Neural cell (in vitro differentiated cells): ENCODE results near the gene WASHC4. TPM values are rescaled to one million over a fixed set of nuclear protein-coding genes. Genes with fewer than 3 reads are reported as not detected.

ENCODE experiments used
- H2AFZ ChIP-seq: fragments of 200-600, 300-800 bp; sonication (generic), shearing (Covaris generic); 2 replicates; pipeline ENCODE4 v1.6.0; 2014; ENCODE audit warnings: low read depth, mild to moderate bottlenecking, antibody characterized with exemption, low read length, moderate library complexity
- H3F3A ChIP-seq: fragments of 200-600 bp; shearing (Covaris generic); 2 replicates; pipeline ENCODE4 v1.6.1; 2016; ENCODE audit warnings: mild to moderate bottlenecking, moderate library complexity, mixed read lengths, antibody characterized with exemption, low read length; ENCODE audit not compliant: insufficient read depth, poor library complexity, severe bottlenecking
- H3K27ac ChIP-seq: fragments of 200-600, 300-800 bp; sonication (generic), shearing (Covaris generic); 2 replicates; pipeline ENCODE4 v1.5.1; 2014; ENCODE audit warnings: mild to moderate bottlenecking, low read length, moderate library complexity
- H3K27me3 ChIP-seq: fragments of 300-800, 200-600 bp; sonication (generic), shearing (Covaris generic); 2 replicates; pipeline ENCODE4 v1.6.0; 2014; ENCODE audit warnings: mild to moderate bottlenecking, low read depth, low read length, moderate library complexity; ENCODE audit not compliant: insufficient read depth
- H3K36me3 ChIP-seq: fragments of 300-800, 200-600 bp; sonication (generic), shearing (Covaris generic); 2 replicates; pipeline ENCODE4 v1.5.1; 2014; ENCODE audit warnings: mild to moderate bottlenecking, antibody characterized with exemption, low read length, moderate library complexity; ENCODE audit not compliant: insufficient read depth
- H3K4me2 ChIP-seq: fragments of 300-800, 200-600 bp; sonication (generic), shearing (Covaris generic); 2 replicates; pipeline ENCODE4 v1.6.0; 2014; ENCODE audit warnings: mild to moderate bottlenecking, low read length
- H3K4me3 ChIP-seq: fragments of 300-800, 200-600 bp; sonication (generic), shearing (Covaris generic); 2 replicates; pipeline ENCODE4 v1.5.1; 2014; ENCODE audit warnings: mild to moderate bottlenecking, low read length, moderate library complexity
- H3K79me2 ChIP-seq: fragments of 200-600 bp; shearing (Covaris generic); replicated peaks from 2 replicates; pipeline ENCODE4 v1.6.0; 2014; ENCODE audit warnings: mild to moderate bottlenecking, low read length, moderate library complexity; ENCODE audit not compliant: insufficient read depth
- H3K9ac ChIP-seq: fragments of 300-800, 200-600 bp; sonication (generic), shearing (Covaris generic); 2 replicates; pipeline ENCODE4 v1.6.1; 2016; ENCODE audit warnings: mild to moderate bottlenecking, low read length, mixed read lengths
- H3K9me2 ChIP-seq: fragments of 200-600 bp; shearing (Covaris generic); 2 replicates; pipeline ENCODE4 v1.6.1; 2016; ENCODE audit warnings: mild to moderate bottlenecking, low read length, mixed read lengths; ENCODE audit not compliant: insufficient read depth
- H3K9me3 ChIP-seq: fragments of 200-600, 300-800 bp; sonication (generic), shearing (Covaris generic); 2 replicates; pipeline ENCODE4 v1.6.1; 2016; ENCODE audit warnings: mild to moderate bottlenecking, mixed run types, low read length, moderate library complexity, mixed read lengths
- H4K20me1 ChIP-seq: fragments of 200-600 bp; shearing (Covaris generic); 2 replicates; pipeline ENCODE4 v1.6.1; 2016; ENCODE audit warnings: mild to moderate bottlenecking, mixed run types; ENCODE audit not compliant: insufficient read depth
- EP300 ChIP-seq: fragments of 450-650 bp; conservative IDR thresholded peaks from 2 replicates; pipeline ENCODE4 v1.6.1; 2014; ENCODE audit warnings: antibody characterized with exemption, mild to moderate bottlenecking, moderate library complexity; ENCODE audit not compliant: poor library complexity, severe bottlenecking
- EZH2 ChIP-seq: fragments of 200-600, 300-800 bp; shearing (Covaris generic), sonication (generic); IDR thresholded peaks from 2 replicates; pipeline ENCODE4 v1.6.1; 2014; ENCODE audit warnings: antibody characterized with exemption, low read length, borderline replicate concordance, mild to moderate bottlenecking; ENCODE audit not compliant: insufficient read depth, poor library complexity, severe bottlenecking
- MXI1 ChIP-seq: fragments of 450-650 bp; conservative IDR thresholded peaks from 2 replicates; pipeline ENCODE4 v1.6.1; 2014; ENCODE audit warnings: antibody characterized with exemption, mild to moderate bottlenecking; ENCODE audit not compliant: poor library complexity, severe bottlenecking
- POLR2AphosphoS5 ChIP-seq: IDR thresholded peaks from 2 replicates; pipeline ENCODE4 v1.6.1; 2012
- RAD21 ChIP-seq: fragments of 450-650 bp; conservative IDR thresholded peaks from 2 replicates; pipeline ENCODE4 v1.6.1; 2014; ENCODE audit warnings: antibody characterized with exemption, mild to moderate bottlenecking, moderate library complexity
- REST ChIP-seq: IDR thresholded peaks from 2 replicates; pipeline ENCODE4 v1.6.1; 2012; ENCODE audit warnings: borderline replicate concordance
- SMC3 ChIP-seq: fragments of 450-650 bp; conservative IDR thresholded peaks from 2 replicates; pipeline ENCODE4 v1.6.1; 2014; ENCODE audit warnings: antibody characterized with exemption, mild to moderate bottlenecking, moderate library complexity; ENCODE audit not compliant: poor library complexity
- TAF1 ChIP-seq: IDR thresholded peaks from 2 replicates; pipeline ENCODE4 v1.6.1; 2012; ENCODE audit warnings: low read depth
- polyA plus RNA-seq: library from polyadenylated mRNA; depleted of rRNA; stranded (reverse); fragments of >200 nt; gene quantifications from 2 replicates; pipeline ENCODE4 v1.2.3, GENCODE V29; 2014
- TF ChIP-seq, protein P1 (sequence below): fragments of 450-650 bp; IDR thresholded peaks from 2 replicates; pipeline ENCODE4 v1.5.1; 2014; ENCODE audit warnings: antibody characterized with exemption, mild to moderate bottlenecking, moderate library complexity; ENCODE audit not compliant: poor library complexity, severe bottlenecking

The WASHC4 gene
- polyA plus RNA-seq, 1 donor from 2014 or later: 52.6 TPM

DNA sequence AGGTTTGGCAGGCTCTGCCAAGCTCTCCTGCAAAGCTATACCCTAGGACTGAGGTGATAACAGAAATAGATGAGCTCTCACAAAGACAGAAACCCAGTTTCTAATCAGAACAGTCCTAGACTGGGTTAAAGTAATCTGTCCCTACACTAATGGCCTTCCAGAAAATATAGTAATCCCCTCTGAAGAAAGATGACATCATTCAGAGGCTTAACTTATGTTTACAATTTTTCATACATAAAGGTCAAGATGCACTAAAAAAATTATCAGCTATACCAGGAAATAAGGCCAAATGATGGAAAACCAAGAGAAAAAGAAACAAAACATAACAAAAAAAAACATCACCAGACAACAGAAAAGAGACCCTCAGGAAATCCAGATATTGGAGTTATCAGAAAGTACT is 4.9 kb upstream of the WASHC4 start:
- Histone ChIP-seq H3K9me3 (no peaks in the 10 kb centered on the region), H2AFZ (no peak overlapping the region), H3K79me2 (no peaks in the 10 kb centered on the region), H3K4me3 (no peak overlapping the region), H3F3A (no peaks in the 10 kb centered on the region), H3K9ac (no peak overlapping the region), H3K27me3 (no peaks in the 10 kb centered on the region), H3K27ac (no peak overlapping the region), H3K36me3 (no peaks in the 10 kb centered on the region), H3K4me2 (no peak overlapping the region), H4K20me1 (no peaks in the 10 kb centered on the region), H3K9me2 (no peaks in the 10 kb centered on the region)
- TF ChIP-seq EP300: no peak
- TF ChIP-seq RAD21: no peak
- TF ChIP-seq MXI1: no peak
- no peak for TF ChIP-seq TAF1
- TF ChIP-seq REST: no peak
- TF ChIP-seq POLR2AphosphoS5: no peak
- TF ChIP-seq, protein P1, sequence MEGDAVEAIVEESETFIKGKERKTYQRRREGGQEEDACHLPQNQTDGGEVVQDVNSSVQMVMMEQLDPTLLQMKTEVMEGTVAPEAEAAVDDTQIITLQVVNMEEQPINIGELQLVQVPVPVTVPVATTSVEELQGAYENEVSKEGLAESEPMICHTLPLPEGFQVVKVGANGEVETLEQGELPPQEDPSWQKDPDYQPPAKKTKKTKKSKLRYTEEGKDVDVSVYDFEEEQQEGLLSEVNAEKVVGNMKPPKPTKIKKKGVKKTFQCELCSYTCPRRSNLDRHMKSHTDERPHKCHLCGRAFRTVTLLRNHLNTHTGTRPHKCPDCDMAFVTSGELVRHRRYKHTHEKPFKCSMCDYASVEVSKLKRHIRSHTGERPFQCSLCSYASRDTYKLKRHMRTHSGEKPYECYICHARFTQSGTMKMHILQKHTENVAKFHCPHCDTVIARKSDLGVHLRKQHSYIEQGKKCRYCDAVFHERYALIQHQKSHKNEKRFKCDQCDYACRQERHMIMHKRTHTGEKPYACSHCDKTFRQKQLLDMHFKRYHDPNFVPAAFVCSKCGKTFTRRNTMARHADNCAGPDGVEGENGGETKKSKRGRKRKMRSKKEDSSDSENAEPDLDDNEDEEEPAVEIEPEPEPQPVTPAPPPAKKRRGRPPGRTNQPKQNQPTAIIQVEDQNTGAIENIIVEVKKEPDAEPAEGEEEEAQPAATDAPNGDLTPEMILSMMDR: no peak
- TF ChIP-seq EZH2: no peak
- TF ChIP-seq SMC3: no peak

- Histone ChIP-seq H3K9me2 (no peaks in the 10 kb centered on the region), H3K79me2 (peaks cover 17% of the 10 kb centered on the region), H3K9ac (no peak overlapping the region), H3F3A (no peaks in the 10 kb centered on the region), H3K4me3 (no peak overlapping the region), H3K4me2 (no peak overlapping the region), H2AFZ (no peak overlapping the region), H3K9me3 (no peaks in the 10 kb centered on the region), H3K36me3 (no peaks in the 10 kb centered on the region), H4K20me1 (no peaks in the 10 kb centered on the region), H3K27me3 (no peaks in the 10 kb centered on the region), H3K27ac (no peak overlapping the region)
- TF ChIP-seq MXI1 (no peak), EZH2 (no peak), RAD21 (no peak), TAF1 (no peak), SMC3 (no peak), EP300 (no peak), REST (no peak), POLR2AphosphoS5 (no peak)
- TF ChIP-seq, protein P1: no peak
These were observed 2.8 kb upstream of the WASHC4 start for GRCh38 chr12:105104762-105105161.
